ENCODE results near the gene STX4.
"Not testable (repeated sequence)": the region's sequence is repeated elsewhere in the genome, so short reads cannot be mapped to it uniquely, and the experiment has no call there.

STX4 gene

GRCh38 chr16:30998852-30999761, 34.3 kb upstream of the STX4 start:
- no peak for DNase-seq

DNA sequence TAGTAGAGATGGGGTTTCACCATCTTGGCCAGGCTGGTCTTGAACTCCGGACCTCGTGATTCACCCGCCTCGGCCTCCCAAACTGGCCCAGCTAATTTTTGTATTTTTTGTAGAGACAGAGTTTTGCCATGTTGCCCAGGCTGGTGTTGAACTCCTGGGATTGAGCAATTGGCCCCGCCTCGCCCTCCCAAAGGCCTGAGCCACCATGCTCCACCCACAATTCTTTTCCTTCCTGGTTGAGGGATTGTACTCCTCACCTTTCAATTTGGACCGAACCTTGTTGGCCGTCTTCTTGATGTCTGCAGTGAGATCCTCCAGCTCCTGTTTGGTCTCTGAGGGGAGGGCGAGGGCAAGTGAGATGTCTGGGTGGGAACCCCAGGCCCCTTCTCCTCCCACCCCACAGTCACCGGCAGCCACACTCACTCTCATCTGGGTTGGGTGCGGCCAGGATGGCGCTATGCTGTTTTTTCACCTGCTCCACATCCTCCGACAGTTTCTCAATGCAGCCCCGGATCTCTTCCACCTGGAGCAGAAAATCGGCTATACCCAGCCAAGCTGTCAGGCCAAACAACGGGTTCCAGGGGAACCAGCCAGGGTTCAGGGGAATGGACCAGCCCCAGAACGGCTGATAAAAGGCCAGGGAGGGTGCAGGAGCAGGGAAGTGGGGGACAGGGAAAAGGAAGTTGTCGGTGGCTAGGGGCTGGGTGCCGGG, 32.5 kb upstream of the STX4 start:
- no peak for DNase-seq

- DNase-seq = no peak
Observed at GRCh38 chr16:31001507-31002249, 31.7 kb upstream of the STX4 start.

GRCh38 chr16:31002250-31002700, 31.1 kb upstream of the STX4 start:
- no peak for DNase-seq

- no peak for DNase-seq
Observed at GRCh38 chr16:31002862-31003341, 30.5 kb upstream of the STX4 start.

- no peak for DNase-seq
Observed at GRCh38 chr16:31003744-31004143, 29.6 kb upstream of the STX4 start.

DNA sequence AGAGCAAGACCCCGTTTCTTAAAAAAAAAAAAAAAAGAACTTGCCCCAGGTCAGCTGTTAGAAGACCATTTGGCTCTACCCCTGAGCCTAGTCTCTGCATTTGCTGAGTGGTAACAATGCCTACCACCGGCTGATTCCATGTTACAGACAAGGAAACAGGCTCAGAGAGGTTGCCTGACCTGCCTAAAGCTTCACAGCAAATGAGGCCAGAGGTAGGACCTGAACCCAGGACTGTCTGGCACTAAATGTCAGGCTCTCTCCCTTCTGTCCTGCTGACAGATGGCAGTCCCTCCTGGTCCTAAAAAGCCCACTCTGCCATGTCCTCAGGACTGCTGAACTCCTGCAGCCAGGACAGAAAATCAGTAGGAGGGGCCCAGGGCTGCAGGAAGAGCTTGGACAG, 28.7 kb upstream of the STX4 start:
- no peak for DNase-seq

- DNase-seq = no peak
Observed at GRCh38 chr16:31005350-31006085, 27.8 kb upstream of the STX4 start.

- no peak for DNase-seq
Observed at GRCh38 chr16:31006086-31006385, 27.3 kb upstream of the STX4 start.

DNA sequence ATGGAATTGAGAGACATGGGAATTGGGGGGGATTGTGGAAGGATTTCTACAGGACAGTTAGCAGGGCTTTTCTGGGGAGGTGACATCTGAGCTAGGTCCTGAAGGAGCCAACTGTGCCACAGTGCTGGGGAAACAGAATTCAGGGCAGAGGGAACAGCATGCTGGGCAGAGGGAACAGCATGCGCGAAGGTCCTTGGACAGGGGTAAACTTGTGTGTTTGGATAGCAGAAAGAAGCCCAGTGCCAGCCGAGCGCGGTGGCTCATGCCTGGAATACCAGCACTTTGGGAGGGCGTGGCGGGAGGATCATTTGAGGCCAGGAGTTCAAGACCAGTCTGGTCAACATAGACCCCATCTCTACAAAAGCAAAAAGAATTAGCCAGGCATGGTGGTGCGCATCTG, 26.8 kb upstream of the STX4 start:
- no peak for DNase-seq

DNA sequence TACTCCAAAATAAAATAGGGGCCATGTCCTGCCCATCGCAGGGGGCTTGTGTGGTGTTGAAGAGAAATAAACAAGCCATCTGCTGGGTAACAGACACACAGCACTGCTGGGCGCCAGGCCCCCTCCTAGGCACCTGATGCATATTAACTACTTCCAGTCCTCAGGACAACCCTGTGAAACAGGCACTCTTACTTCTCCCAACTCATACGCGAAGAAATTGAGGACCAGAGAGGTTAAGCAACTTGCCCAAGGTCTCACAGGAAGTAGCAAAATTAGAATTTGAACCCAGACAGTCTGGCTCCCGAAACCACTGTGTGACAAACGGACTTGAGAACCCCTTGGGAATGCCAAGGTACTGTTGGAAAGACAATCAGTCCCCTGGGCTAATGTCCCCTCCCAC, 25.7 kb upstream of the STX4 start:
- no peak for DNase-seq

DNA sequence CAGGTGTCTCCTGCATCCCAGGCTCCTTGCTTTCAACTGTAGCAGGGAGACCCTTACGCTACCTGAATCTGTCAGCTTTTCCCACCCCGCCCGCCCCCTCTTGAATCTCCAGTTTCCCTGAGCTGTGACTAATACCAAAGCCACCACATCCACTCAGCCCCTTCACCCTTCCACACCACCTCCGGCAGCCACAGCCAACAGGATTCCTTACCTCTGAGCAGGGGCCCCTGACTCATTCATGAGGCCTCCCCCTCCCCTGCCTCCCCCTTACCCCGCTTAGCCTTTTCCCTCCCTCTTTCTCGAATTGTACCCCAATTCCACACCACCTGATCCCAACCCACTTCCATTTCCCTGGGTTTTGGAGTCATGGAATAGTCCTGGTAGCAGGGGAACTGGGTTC, 25.2 kb upstream of the STX4 start:
- no peak for DNase-seq

DNA sequence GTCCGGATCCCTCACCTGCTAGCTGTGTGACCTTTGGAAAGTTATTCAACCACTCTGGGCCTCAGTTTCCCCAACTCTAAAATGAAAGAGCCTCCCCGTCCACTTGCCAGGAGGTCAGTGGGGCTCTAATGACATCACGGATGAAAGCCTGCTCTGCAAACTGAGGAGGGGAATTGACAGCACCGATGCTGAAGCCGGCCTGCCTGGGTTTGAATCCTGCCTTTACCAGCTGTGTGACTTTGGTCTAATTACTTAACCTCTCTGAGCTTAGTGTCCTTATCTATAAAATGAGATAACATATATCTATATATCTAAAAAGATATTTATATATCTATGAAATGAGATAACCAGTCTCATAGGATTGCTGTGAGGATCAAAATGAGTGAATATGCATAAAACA, 24.8 kb upstream of the STX4 start:
- no peak for DNase-seq

DNA sequence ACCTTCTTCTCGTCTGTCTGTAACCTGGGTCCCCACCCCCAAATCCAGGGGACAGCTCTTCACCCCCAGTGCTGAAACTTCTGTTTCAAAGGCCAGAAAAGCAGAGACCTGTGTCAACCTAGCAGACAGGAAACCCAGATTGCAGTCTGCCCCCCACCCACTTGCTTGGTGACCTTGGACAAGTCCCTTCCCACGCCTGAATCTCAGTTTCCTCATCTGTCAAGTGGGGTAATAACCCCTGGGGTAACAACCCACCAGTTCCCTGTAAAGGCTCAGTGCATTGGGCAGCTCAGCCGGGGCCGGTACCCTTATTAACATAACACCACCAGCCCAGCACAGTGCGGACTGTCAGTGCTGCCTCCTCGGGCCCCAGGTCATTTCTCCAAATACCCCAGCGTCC, 24.2 kb upstream of the STX4 start:
- no peak for DNase-seq

DNA sequence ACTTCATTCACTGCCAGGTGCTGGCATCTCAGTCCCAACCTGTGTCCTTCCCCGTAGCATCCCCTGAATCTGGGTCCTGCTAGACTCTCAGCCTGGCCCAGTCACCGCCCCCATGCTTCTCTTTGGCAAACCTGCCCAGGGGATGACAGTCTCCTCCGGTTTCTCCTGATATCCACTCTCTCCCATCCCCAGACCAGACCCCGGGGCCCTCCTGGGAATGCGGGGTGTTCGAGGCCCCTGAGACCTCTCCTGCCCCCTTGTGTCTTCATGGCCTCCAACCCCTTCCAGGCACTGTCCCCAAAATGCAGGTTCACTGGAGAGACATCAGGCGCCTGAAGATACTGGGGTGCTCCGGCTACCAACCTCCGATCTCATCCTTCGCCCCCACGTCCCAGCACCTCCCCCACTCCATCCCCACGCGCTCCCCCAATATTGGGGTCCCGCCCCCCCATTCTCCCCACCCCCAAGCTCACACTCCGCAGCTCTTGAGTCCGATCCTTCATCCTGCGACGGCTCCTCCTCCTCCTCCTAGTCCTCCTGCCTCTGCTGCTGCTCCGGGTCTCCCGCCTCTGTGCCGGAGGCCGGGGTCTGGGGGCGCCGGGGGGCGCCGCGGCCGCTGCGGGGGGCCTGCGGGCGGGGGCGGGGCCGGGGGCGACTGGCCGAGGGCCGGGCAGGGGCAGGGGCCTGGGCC, 23.3 kb upstream of the STX4 start:
- DNase-seq = no peak

- DNase-seq = peak; percentile 39
Observed at GRCh38 chr16:31010585-31011325, 22.6 kb upstream of the STX4 start, which contains the start of gene STX1B. Gene STX1B, minus strand, starts transcription at chr16:31010638. Its CDS starts 242 bp downstream, at chr16:31010396.

DNA sequence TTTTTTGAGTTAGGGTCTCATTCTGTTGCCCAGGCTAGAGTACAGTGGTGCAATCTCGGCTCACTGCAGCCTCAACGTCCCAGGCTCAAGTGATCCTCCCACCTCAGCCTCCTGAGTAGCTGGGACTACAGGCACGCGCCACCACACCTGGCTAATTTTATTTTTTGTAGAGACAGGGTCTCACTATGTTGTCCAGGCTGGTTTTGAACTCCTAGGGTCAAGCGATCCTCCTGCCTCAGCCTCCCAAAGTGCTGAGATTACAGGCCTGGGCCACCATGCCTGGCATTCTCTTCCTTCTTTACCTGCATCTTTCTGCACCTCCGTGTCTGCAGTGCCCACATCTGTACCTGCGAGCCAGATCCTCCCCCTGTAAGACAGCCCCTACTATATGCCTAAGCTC, 21.5 kb upstream of the STX4 start:
- not testable (repeated sequence) for DNase-seq

- DNase-seq = not testable (repeated sequence)
Observed at GRCh38 chr16:31013292-31013691, 20.1 kb upstream of the STX4 start.

DNA sequence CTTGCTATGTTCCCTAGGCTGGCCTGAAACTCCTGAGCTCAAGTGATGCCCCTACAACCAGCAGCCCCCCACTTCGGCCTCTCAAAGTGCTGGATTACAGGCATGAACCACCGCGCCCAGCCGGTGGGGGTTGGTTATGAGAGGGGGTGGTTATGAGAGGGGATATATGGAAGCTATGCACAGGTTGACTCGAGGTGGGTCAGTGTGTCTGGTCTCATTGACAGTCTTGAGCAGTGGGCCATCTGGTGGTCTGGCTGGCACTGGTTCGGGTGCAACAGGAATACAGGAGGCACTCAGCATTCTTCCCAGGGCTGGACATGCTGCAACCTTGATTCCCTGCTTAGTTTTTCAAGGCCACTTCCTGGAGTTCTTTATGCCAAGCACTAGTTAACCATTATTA, 17.3 kb upstream of the STX4 start:
- DNase-seq = no peak

- not testable (repeated sequence) for DNase-seq
Observed at GRCh38 chr16:31017756-31018155, 15.6 kb upstream of the STX4 start.

GRCh38 chr16:31020536-31020935, 12.8 kb upstream of the STX4 start:
- DNase-seq = no peak
